K562 (cell line): Measurements from ENCODE around the gene GPS2.

Experiments used
- CCAR2 ChIP-seq: fragments of 200-400 bp; formaldehyde crosslinking; IDR thresholded peaks from 2 replicates; pipeline ENCODE4 v1.6.1; 2017; ENCODE audit warnings: mild to moderate bottlenecking, low read depth, low read length
- CHD1 ChIP-seq: fragments of 200-600 bp; sonication (generic); IDR thresholded peaks from one replicate; pipeline ENCODE4 v1.6.1; 2012; ENCODE audit warnings: mild to moderate bottlenecking, moderate library complexity, low read length, inconsistent platforms
- HCFC1 ChIP-seq: IDR thresholded peaks from 2 replicates; pipeline ENCODE4 v1.6.1; 2012; ENCODE audit warnings: low read depth, low read length, improper control_type of control experiment
- MYC ChIP-seq, 2 experiments: fragments of 250-450 bp in 1 of 2; sonication (Bioruptor Pico) in 1 of 2; IDR thresholded peaks; 2 replicates each; pipeline versions ENCODE4 v1.5.1 to v1.6.1; 2012 to 2021; ENCODE audit warnings: low read depth in 2 of 2, borderline replicate concordance in 1 of 2, improper control_type of control experiment in 1 of 2, low read length in 1 of 2, mild to moderate bottlenecking in 1 of 2, moderate library complexity in 1 of 2
- TAF1 ChIP-seq: IDR thresholded peaks from 2 replicates; pipeline ENCODE4 v1.6.1; 2011; ENCODE audit warnings: mild to moderate bottlenecking, low read length, moderate library complexity; ENCODE audit not compliant: insufficient read depth, control insufficient read depth, severe bottlenecking; ENCODE audit errors: extremely low read depth
- TF ChIP-seq, protein P1 (sequence below), 2 experiments: fragments of 450-650 bp; formaldehyde crosslinking in 1 of 2; IDR thresholded peaks; 2 replicates each; pipeline versions ENCODE4 v1.4.0 to v1.6.1; 2014 to 2020; ENCODE audit warnings: mild to moderate bottlenecking in 2 of 2, borderline replicate concordance in 1 of 2, low read depth in 1 of 2
- TF ChIP-seq, protein P2 (sequence below), 2 experiments: fragments of 450-650 bp; IDR thresholded peaks; 2 replicates each; pipeline ENCODE4 v1.6.1; 2016; ENCODE audit warnings: mild to moderate bottlenecking in 2 of 2, borderline replicate concordance in 1 of 2, low read depth in 1 of 2, moderate library complexity in 1 of 2
- TF ChIP-seq, protein P3 (sequence below), 2 experiments: fragments of 450-650 bp in 1 of 2; sonication (generic) in 1 of 2; formaldehyde crosslinking; conservative IDR thresholded peaks; 2 replicates each; pipeline versions ENCODE4 v1.4.0 to v1.8.1; 2020 to 2022; ENCODE audit warnings: mild to moderate bottlenecking in 1 of 2, missing genetic modification reagents in 1 of 2
- TF ChIP-seq, protein P4 (sequence below), 3 experiments: IDR thresholded peaks in 2 of 3; conservative IDR thresholded peaks in 1 of 3; 2 replicates each; pipeline ENCODE4 v1.5.1; 2011 to 2012; ENCODE audit warnings: low read length in 3 of 3, mild to moderate bottlenecking in 3 of 3, control low read depth in 2 of 3, improper control_type of control experiment in 1 of 3, inconsistent platforms in 1 of 3, low read depth in 1 of 3, mixed read lengths in 1 of 3, moderate library complexity in 1 of 3; ENCODE audit not compliant: insufficient read depth in 2 of 3

DNA sequence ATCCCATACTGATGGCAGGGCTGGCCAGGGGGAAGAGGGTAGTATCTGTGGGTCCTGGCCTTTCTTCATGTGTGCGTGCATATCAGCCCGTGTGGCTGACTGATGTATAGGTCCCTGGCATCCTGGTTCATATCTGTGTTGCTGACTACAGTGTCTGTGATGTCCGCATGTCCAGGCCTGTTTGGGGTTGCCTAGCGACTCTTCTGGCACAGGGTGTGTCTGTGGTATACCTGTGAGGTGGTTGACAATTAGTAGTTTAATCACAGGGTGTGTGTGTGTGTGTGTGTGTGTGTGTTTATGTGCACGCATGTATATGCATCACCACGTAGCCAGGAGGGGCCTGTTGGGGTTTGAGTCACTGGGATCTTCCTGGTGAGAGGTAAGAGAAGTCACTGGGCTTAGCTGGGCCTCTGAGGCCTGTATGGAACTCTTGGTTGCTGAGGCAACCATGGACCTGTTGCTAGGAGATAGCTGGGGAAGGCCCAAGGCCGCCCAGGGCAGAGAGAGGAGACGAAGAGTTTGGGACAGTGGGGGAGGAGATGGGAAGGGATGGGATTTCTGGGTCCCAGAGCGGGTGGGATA is 39.2 kb upstream of the GPS2 start:
- TF ChIP-seq, protein P1, sequence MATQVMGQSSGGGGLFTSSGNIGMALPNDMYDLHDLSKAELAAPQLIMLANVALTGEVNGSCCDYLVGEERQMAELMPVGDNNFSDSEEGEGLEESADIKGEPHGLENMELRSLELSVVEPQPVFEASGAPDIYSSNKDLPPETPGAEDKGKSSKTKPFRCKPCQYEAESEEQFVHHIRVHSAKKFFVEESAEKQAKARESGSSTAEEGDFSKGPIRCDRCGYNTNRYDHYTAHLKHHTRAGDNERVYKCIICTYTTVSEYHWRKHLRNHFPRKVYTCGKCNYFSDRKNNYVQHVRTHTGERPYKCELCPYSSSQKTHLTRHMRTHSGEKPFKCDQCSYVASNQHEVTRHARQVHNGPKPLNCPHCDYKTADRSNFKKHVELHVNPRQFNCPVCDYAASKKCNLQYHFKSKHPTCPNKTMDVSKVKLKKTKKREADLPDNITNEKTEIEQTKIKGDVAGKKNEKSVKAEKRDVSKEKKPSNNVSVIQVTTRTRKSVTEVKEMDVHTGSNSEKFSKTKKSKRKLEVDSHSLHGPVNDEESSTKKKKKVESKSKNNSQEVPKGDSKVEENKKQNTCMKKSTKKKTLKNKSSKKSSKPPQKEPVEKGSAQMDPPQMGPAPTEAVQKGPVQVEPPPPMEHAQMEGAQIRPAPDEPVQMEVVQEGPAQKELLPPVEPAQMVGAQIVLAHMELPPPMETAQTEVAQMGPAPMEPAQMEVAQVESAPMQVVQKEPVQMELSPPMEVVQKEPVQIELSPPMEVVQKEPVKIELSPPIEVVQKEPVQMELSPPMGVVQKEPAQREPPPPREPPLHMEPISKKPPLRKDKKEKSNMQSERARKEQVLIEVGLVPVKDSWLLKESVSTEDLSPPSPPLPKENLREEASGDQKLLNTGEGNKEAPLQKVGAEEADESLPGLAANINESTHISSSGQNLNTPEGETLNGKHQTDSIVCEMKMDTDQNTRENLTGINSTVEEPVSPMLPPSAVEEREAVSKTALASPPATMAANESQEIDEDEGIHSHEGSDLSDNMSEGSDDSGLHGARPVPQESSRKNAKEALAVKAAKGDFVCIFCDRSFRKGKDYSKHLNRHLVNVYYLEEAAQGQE (IDR thresholded peaks at IDR 0.05; ENCODE audit: borderline replicate concordance), result no peak
- TF ChIP-seq, protein P1 (CRISPR knock-in tag; IDR thresholded peaks at IDR 0.05; ENCODE audit: low read depth), result no peak
- TF ChIP-seq, protein P2, sequence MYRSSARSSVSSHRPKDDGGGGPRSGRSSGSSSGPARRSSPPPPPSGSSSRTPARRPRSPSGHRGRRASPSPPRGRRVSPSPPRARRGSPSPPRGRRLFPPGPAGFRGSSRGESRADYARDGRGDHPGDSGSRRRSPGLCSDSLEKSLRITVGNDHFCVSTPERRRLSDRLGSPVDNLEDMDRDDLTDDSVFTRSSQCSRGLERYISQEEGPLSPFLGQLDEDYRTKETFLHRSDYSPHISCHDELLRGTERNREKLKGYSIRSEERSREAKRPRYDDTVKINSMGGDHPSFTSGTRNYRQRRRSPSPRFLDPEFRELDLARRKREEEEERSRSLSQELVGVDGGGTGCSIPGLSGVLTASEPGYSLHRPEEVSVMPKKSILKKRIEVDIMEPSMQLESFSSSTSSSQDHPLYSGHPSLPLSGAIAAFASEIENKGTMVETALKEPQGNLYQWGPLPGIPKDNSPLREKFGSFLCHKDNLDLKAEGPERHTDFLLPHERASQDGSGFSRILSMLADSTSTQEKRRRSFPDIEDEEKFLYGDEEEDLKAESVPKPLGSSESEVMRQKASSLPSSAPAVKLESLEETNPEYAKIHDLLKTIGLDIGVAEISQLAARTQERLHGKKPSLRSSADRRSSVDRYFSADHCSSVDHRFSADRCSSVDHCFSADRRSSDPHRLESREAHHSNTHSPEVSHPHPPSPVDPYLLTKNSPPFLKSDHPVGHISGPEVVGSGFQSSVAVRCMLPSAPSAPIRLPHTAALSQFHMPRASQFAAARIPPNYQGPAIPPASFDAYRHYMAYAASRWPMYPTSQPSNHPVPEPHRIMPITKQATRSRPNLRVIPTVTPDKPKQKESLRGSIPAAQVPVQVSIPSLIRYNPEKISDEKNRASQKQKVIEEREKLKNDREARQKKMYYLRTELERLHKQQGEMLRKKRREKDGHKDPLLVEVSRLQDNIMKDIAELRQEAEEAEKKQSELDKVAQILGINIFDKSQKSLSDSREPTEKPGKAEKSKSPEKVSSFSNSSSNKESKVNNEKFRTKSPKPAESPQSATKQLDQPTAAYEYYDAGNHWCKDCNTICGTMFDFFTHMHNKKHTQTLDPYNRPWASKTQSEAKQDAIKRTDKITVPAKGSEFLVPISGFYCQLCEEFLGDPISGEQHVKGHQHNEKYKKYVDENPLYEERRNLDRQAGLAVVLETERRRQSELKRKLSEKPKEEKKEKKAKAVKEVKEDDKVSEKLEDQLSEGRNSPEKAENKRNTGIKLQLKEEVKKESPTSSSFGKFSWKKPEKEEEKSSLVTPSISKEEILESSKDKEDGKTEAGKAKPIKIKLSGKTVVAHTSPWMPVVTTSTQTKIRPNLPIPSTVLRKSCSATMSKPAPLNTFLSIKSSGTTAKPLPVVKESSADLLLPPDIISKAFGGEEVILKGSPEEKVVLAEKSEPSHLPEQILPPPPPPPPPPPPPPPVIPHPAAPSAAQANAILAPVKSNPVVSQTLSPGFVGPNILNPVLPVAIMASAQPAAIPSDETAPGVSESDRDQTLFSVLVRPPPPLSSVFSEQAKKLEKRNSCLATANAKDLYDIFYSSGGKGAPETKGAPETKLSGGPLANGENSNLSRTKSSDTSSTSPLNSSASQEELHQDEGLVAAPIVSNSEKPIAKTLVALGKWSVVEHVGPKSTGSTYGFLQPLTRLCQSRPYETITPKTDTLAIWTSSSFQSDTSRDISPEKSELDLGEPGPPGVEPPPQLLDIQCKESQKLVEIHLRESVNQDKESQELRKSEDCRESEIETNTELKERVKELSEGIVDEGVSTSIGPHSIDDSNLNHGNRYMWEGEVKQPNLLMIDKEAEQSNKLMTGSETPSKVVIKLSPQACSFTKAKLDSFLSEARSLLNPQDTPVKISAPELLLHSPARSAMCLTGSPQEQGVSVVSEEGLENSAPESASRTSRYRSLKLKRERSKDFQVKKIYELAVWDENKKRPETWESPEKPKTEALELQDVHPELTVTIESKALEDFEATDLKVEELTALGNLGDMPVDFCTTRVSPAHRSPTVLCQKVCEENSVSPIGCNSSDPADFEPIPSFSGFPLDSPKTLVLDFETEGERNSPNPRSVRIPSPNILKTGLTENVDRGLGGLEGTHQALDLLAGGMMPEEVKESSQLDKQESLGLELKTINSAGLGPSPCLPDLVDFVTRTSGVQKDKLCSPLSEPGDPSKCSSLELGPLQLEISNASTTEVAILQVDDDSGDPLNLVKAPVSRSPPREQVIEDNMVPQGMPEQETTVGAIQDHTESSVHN (IDR thresholded peaks at IDR 0.05; ENCODE audit: borderline replicate concordance in 1 of 2, low read depth in 1 of 2), result no peak
- TF ChIP-seq CHD1 (no peak), TAF1 (no peak), HCFC1 (no peak), MYC (IDR thresholded peaks at IDR 0.05; ENCODE audit: low read depth, low read length) (no peak), MYC (CRISPR knock-in tag; IDR thresholded peaks at IDR 0.05; ENCODE audit: borderline replicate concordance, low read depth) (no peak), CCAR2 (no peak)
- TF ChIP-seq, protein P3, sequence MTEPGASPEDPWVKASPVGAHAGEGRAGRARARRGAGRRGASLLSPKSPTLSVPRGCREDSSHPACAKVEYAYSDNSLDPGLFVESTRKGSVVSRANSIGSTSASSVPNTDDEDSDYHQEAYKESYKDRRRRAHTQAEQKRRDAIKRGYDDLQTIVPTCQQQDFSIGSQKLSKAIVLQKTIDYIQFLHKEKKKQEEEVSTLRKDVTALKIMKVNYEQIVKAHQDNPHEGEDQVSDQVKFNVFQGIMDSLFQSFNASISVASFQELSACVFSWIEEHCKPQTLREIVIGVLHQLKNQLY (CRISPR knock-in tag; conservative IDR thresholded peaks at IDR 0.05), result no peak
- TF ChIP-seq, protein P4, sequence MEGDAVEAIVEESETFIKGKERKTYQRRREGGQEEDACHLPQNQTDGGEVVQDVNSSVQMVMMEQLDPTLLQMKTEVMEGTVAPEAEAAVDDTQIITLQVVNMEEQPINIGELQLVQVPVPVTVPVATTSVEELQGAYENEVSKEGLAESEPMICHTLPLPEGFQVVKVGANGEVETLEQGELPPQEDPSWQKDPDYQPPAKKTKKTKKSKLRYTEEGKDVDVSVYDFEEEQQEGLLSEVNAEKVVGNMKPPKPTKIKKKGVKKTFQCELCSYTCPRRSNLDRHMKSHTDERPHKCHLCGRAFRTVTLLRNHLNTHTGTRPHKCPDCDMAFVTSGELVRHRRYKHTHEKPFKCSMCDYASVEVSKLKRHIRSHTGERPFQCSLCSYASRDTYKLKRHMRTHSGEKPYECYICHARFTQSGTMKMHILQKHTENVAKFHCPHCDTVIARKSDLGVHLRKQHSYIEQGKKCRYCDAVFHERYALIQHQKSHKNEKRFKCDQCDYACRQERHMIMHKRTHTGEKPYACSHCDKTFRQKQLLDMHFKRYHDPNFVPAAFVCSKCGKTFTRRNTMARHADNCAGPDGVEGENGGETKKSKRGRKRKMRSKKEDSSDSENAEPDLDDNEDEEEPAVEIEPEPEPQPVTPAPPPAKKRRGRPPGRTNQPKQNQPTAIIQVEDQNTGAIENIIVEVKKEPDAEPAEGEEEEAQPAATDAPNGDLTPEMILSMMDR (IDR thresholded peaks at IDR 0.05 in 2 of 3, conservative IDR thresholded peaks at IDR 0.05 in 1 of 3; ENCODE audit: insufficient read depth in 2 of 3, low read depth in 1 of 3, low read length in 3 of 3), result no peak
